ENCODE measurements around the gene HOXA5.

HOXA5 gene

GRCh38 chr7:27099453-27100370, 43.8 kb downstream of the HOXA5 start:
- DNase-seq (ENCODE audit: low read depth) = no peak
- no peak for TF ChIP-seq CTCF (conservative IDR thresholded peaks at IDR 0.05; ENCODE audit: control insufficient read depth, insufficient read depth, low read depth, low read length)
- H3K4me3 ChIP-seq (ENCODE audit: control insufficient read depth, low read depth, low read length) = no peak overlapping the region

DNA sequence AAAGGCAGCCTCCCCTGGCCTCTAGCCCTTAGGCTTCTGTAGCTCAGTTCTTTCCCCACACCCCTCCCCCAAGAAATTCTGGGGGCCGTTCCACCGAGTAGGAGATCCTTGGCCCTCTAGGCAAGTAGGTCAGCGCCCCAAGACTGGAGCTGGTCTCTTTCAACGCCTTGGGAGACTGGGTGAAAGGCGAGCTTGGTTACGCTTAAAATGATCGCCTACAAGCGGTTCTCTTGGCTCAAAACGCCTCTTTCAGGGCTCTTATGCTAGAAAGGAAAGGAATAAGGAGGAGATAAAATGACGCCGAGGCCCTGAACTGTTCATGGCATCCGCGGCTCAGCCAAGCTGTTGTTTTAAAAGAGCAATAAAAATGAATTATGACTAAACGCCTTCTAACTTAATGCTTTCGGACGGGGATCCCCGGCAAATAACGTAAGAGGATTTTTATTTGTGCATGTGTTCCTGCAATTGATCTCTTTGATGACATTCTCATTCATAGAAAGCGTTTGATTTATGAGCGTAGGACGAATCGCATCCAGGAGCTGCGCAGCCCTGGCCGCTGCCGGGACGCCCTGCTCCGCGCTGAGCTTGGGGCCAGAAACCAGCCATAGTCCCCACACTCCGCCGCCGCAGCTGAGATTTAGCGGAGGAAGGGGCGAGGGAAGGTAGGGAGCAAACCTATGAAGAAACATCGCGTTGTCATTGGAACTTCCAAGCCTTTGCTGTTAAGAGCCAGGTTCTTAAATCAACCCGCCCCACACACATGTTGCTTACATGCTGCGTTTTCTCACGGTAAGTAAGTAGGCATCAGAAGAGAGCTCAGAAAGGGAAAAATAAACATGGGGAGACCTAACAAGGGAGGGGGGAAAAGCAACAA, 44.7 kb downstream of the HOXA5 start:
- peak overlapping the region; percentile 93 for H3K4me3 ChIP-seq (ENCODE audit: control insufficient read depth, low read depth, low read length)
- peak; percentile 93 for DNase-seq (ENCODE audit: low read depth)
- TF ChIP-seq CTCF (conservative IDR thresholded peaks at IDR 0.05; ENCODE audit: control insufficient read depth, insufficient read depth, low read depth, low read length) = no peak

GRCh38 chr7:27097686-27098577, 45.5 kb downstream of the HOXA5 start:
- TF ChIP-seq CTCF (conservative IDR thresholded peaks at IDR 0.05; ENCODE audit: control insufficient read depth, insufficient read depth, low read depth, low read length) = no peak
- H3K4me3 ChIP-seq (ENCODE audit: control insufficient read depth, low read depth, low read length) = peak overlapping the region; percentile 93
- peak; percentile 63 for DNase-seq (ENCODE audit: low read depth)

DNA sequence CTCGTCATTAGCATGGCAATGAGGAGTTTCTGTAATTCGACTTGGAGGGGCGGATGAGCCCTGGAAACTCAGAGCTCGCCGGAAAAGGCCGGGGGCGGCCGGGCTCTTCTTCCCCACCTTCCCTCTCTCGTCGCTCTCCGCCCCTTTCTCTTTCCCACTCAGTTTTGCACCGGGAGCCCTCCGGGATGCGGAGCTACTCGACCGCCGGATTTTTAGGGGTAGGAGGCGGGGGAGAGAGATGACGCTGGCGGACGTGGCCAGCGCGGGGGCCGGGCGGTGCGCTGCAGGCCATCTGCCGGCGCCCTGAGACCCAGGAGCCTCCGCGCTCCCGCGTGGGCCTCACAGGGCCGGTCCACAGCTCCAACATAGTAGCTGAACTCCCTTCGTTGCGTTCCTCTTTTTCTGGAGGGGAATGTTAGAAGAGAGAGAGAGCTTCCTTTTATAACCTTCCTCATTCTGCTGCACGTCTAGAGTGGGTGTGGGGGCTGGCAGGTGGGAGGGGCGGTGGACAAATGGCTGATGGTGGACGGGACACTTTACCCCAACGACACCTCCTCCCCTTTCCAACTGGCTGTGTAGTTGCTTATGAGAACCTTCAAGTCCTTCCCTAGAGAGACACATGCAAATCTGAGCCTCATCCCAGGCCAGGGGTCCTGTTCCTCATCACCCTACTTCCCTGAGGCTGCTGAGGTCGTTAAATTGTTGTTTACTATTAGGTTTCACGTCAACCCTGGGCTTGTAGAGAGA, 46.5 kb downstream of the HOXA5 start:
- peak; percentile 59 for DNase-seq (ENCODE audit: low read depth)
- peak overlapping the region; percentile 93 for H3K4me3 ChIP-seq (ENCODE audit: control insufficient read depth, low read depth, low read length)
- no peak for TF ChIP-seq CTCF (conservative IDR thresholded peaks at IDR 0.05; ENCODE audit: control insufficient read depth, insufficient read depth, low read depth, low read length)

- peak; percentile 92 for DNase-seq (ENCODE audit: low read depth)
- no peak for TF ChIP-seq CTCF (conservative IDR thresholded peaks at IDR 0.05; ENCODE audit: control insufficient read depth, insufficient read depth, low read depth, low read length)
- peak within 1 kb of the TSS; percentile 93 for H3K4me3 ChIP-seq (ENCODE audit: control insufficient read depth, low read depth, low read length)
These were observed 47.3 kb downstream of the HOXA5 start, which contains the start of gene HOXA1 for GRCh38 chr7:27095897-27096767. Gene HOXA1, minus strand, starts transcription at chr7:27096000. Its CDS starts 88 bp downstream, at chr7:27095912.

All from fibroblast of mammary gland (primary cell).